ENCODE results near the gene CUL4B.
A peak's percentile ranks its signal among the peaks of the same experiment; 100 is the strongest.

Gene CUL4B

DNA sequence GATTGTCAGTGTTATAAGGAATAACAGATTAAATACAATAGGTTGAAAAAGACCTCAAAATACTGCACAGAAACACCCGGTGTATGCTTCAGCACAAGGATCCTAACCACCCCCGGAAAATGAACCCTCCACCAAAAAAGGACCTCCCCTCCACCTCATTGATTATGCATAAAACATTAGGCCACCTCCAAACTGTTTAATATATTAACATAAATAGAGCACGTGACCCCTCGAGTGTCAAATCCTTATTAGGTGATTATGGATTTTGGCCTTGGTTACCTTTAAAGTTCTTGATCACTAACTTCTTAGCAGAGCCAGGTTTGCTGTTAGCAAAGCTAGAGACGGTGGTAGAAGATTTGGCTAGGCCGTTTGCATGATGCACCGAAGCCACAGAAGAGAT lies 958 bp downstream of the CUL4B start:
- H3K27ac ChIP-seq = peak overlapping the region; percentile 80
- TF ChIP-seq, protein P1, sequence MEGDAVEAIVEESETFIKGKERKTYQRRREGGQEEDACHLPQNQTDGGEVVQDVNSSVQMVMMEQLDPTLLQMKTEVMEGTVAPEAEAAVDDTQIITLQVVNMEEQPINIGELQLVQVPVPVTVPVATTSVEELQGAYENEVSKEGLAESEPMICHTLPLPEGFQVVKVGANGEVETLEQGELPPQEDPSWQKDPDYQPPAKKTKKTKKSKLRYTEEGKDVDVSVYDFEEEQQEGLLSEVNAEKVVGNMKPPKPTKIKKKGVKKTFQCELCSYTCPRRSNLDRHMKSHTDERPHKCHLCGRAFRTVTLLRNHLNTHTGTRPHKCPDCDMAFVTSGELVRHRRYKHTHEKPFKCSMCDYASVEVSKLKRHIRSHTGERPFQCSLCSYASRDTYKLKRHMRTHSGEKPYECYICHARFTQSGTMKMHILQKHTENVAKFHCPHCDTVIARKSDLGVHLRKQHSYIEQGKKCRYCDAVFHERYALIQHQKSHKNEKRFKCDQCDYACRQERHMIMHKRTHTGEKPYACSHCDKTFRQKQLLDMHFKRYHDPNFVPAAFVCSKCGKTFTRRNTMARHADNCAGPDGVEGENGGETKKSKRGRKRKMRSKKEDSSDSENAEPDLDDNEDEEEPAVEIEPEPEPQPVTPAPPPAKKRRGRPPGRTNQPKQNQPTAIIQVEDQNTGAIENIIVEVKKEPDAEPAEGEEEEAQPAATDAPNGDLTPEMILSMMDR (conservative IDR thresholded peaks at IDR 0.05) = no peak

GRCh38 chrX:120556251-120556650 lies 4.5 kb downstream of the CUL4B start:
- TF ChIP-seq, protein P1 (conservative IDR thresholded peaks at IDR 0.05) = no peak
- peak overlapping the region; percentile 45 for H3K27ac ChIP-seq

- TF ChIP-seq, protein P1 (conservative IDR thresholded peaks at IDR 0.05) = no peak
- no peak overlapping the region for H3K27ac ChIP-seq
Observed at GRCh38 chrX:120549483-120550452, 11.0 kb downstream of the CUL4B start.

GRCh38 chrX:120536061-120536460 lies 24.7 kb downstream of the CUL4B start:
- TF ChIP-seq, protein P1 (conservative IDR thresholded peaks at IDR 0.05) = no peak
- no peak overlapping the region for H3K27ac ChIP-seq

DNA sequence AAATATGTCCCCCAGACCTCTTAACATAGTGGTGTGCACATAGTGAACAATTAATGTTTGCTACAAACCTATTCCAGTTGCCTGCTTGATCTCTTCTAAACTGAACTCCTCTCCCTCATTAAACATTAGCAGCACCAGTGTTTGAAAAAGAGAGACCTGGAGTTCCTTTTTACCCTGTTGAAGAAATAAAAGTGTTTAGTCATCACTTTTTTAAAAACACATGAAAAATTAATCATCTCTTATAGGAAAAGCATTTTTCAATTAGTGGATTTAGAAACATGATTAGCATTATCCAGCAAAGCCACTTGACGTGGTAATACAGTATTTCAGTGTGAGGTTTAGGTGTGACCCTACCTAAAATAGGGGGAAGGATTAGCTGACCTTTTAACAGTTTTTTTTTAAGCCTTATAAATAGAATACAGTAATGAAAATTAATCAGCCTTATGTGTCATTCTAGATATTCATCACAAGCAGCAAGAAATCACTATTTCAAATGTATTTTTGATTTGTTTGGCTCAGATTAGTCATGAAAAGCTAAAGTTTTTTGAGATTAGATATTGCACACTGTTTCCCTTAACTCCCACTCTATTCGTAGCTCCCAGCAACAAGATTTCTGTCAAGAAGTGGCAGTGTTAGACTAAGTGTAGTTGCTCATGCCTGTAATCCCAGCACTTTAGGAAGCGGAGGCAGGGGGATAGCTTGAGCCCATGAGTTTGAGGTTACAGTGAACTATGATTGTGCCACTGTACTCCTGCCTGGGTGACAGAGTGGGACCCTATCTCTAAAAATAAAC lies 26.2 kb downstream of the CUL4B start:
- TF ChIP-seq, protein P1 (conservative IDR thresholded peaks at IDR 0.05) = no peak
- H3K27ac ChIP-seq = no peak overlapping the region

DNA sequence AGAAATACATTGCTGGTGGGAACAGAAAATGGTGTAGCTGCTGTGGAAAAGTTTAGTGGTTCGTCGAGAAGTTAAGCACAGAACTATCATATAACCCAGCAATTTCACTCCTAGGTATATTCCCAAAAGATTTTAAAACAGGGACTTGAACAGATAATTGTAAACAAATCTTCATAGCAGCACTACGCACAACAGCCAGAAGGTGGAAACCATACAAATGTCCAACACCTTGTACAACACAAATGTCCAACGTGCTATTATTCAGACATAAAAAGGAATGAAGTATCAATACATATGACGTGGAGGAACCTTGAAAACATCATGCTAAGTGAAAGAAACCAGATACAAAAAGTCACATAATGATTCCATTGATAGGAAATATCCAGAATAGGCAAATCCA lies 37.9 kb downstream of the CUL4B start:
- H3K27ac ChIP-seq = no peak overlapping the region
- TF ChIP-seq, protein P1 (conservative IDR thresholded peaks at IDR 0.05) = 0 out of 2 replicates have a peak, but pooled peaks have one; percentile 5

GRCh38 chrX:120517936-120518335 lies 42.8 kb downstream of the CUL4B start:
- H3K27ac ChIP-seq = no peak overlapping the region
- TF ChIP-seq, protein P1 (conservative IDR thresholded peaks at IDR 0.05) = no peak

All from VCaP (cell line).